ENCODE measurements around the gene KCNK6. TPM values are rescaled to one million over a fixed set of nuclear protein-coding genes. Genes with fewer than 3 reads are reported as not detected.

The KCNK6 gene
- total RNA-seq, 1 experiment from 2014 or later, result 6.1 TPM

- no peaks in the 10 kb centered on the region for H3K9me3 Mint-ChIP-seq (ENCODE audit: unreplicated experiment)
- H3K36me3 Mint-ChIP-seq (ENCODE audit: insufficient read depth, unreplicated experiment), result peaks cover 22% of the 10 kb centered on the region
- no TSS peak for BruUV-seq (replicated peaks)
- H3K4me3 ChIP-seq (ENCODE audit: low read depth, low read length), result no peak overlapping the region
- CTCF ChIA-PET, result interaction anchor here (1.0 kb wide), 1 partner anchor 16 kb away, joined by 4 read pairs; the partner anchor contains the start of gene PSMD8
- peaks cover 12% of the 10 kb centered on the region for H3K4me1 ChIP-seq
- H3K27me3 Mint-ChIP-seq (ENCODE audit: insufficient read depth, unreplicated experiment), result peaks cover 18% of the 10 kb centered on the region
- intact Hi-C loops (cut with micrococcal nuclease; ENCODE audit: unreplicated experiment), result no loop called here
- no peak for DNase-seq
- peaks cover 7% of the 10 kb centered on the region for H3K27me3 ChIP-seq (replicated peaks; ENCODE audit: control insufficient read depth, insufficient read depth, low read length)
- no peaks in the 10 kb centered on the region for H3K9me3 ChIP-seq
- POLR2A ChIA-PET, result interaction anchor here (0.6 to 0.9 kb wide), 2 partner anchors 16 to 19 kb away, joined by 5 read pairs; partner anchors contain the start of gene PSMD8
- no peak overlapping the region for H3K4me3 Mint-ChIP-seq (ENCODE audit: unreplicated experiment)
- H3K36me3 ChIP-seq (ENCODE audit: control insufficient read depth, insufficient read depth, low read length), result no peaks in the 10 kb centered on the region
- TF ChIP-seq, protein P1, sequence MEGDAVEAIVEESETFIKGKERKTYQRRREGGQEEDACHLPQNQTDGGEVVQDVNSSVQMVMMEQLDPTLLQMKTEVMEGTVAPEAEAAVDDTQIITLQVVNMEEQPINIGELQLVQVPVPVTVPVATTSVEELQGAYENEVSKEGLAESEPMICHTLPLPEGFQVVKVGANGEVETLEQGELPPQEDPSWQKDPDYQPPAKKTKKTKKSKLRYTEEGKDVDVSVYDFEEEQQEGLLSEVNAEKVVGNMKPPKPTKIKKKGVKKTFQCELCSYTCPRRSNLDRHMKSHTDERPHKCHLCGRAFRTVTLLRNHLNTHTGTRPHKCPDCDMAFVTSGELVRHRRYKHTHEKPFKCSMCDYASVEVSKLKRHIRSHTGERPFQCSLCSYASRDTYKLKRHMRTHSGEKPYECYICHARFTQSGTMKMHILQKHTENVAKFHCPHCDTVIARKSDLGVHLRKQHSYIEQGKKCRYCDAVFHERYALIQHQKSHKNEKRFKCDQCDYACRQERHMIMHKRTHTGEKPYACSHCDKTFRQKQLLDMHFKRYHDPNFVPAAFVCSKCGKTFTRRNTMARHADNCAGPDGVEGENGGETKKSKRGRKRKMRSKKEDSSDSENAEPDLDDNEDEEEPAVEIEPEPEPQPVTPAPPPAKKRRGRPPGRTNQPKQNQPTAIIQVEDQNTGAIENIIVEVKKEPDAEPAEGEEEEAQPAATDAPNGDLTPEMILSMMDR (IDR thresholded peaks at IDR 0.05; ENCODE audit: insufficient read depth in 1 of 2, low read depth in 1 of 2, low read length in 1 of 2, severe bottlenecking in 1 of 2, unreplicated experiment in 1 of 2), result no peak
- H3K27ac Mint-ChIP-seq (ENCODE audit: unreplicated experiment), result no peak overlapping the region
- H3K4me1 Mint-ChIP-seq (ENCODE audit: low read depth, unreplicated experiment), result peaks cover 28% of the 10 kb centered on the region
Observed at GRCh38 chr19:38358071-38358470, 38.4 kb downstream of the KCNK6 start.

GRCh38 chr19:38359242-38360021 is 39.8 kb downstream of the KCNK6 start:
- Mint-ChIP-seq H3K4me3 (ENCODE audit: unreplicated experiment) (peak overlapping the region; percentile 41), H3K9me3 (ENCODE audit: unreplicated experiment) (no peaks in the 10 kb centered on the region)

DNA sequence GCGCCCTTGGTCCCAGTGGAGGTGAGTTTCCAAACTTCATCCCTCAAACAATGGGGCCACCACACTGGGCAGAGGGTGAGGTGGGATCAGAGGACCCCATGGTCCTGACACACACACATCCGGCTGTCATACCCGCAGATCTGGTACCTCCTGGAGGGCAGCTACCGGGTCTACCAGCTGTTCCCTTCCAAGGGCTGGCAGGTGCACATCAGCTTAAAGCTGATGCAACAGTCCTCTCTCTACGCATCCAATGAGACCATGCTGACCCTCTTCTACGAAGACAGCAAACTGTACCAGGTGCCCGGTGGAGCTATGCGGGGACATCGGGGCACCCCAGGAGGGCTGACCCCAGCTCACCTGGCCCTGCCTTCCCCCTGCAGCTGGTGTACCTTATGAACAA is 40.7 kb downstream of the KCNK6 start:
- H3K36me3 ChIP-seq (ENCODE audit: control insufficient read depth, insufficient read depth, low read length), result no peaks in the 10 kb centered on the region
- Mint-ChIP-seq H3K4me3 (ENCODE audit: unreplicated experiment) (peak overlapping the region; percentile 79), H3K27me3 (ENCODE audit: insufficient read depth, unreplicated experiment) (peaks cover 18% of the 10 kb centered on the region), H3K27ac (ENCODE audit: unreplicated experiment) (peak overlapping the region; percentile 20), H3K9me3 (ENCODE audit: unreplicated experiment) (no peaks in the 10 kb centered on the region), H3K4me1 (ENCODE audit: low read depth, unreplicated experiment) (peaks cover 28% of the 10 kb centered on the region), H3K36me3 (ENCODE audit: insufficient read depth, unreplicated experiment) (peaks cover 22% of the 10 kb centered on the region)
- H3K4me1 ChIP-seq, result peaks cover 15% of the 10 kb centered on the region
- intact Hi-C loops (cut with micrococcal nuclease; ENCODE audit: unreplicated experiment), result no loop called here
- peaks cover 7% of the 10 kb centered on the region for H3K27me3 ChIP-seq (replicated peaks; ENCODE audit: control insufficient read depth, insufficient read depth, low read length)
- no peak for DNase-seq
- ChIA-PET CTCF (interaction anchor here (1.5 to 2.9 kb wide), 2 partner anchors 8 to 14 kb away, joined by 4 to 21 read pairs; partner anchors contain the start of gene PSMD8), POLR2A (interaction anchor here (0.6 kb wide), 1 partner anchor 95 kb away, joined by 3 read pairs; no protein-coding TSS in a partner anchor)
- no peak overlapping the region for H3K4me3 ChIP-seq (ENCODE audit: low read depth, low read length)
- BruUV-seq (replicated peaks), result no TSS peak
- TF ChIP-seq, protein P1 (IDR thresholded peaks at IDR 0.05; ENCODE audit: insufficient read depth in 1 of 2, low read depth in 1 of 2, low read length in 1 of 2, severe bottlenecking in 1 of 2, unreplicated experiment in 1 of 2), result no peak
- H3K9me3 ChIP-seq, result no peaks in the 10 kb centered on the region

More at GRCh38 chr19:38359242-38360021, 39.8 kb downstream of the KCNK6 start:
- Mint-ChIP-seq H3K27ac (ENCODE audit: unreplicated experiment) (no peak overlapping the region), H3K4me1 (ENCODE audit: low read depth, unreplicated experiment) (peaks cover 28% of the 10 kb centered on the region), H3K36me3 (ENCODE audit: insufficient read depth, unreplicated experiment) (peaks cover 22% of the 10 kb centered on the region), H3K27me3 (ENCODE audit: insufficient read depth, unreplicated experiment) (peaks cover 18% of the 10 kb centered on the region)
- Histone ChIP-seq H3K36me3 (ENCODE audit: control insufficient read depth, insufficient read depth, low read length) (no peaks in the 10 kb centered on the region), H3K4me1 (peaks cover 15% of the 10 kb centered on the region), H3K27me3 (replicated peaks; ENCODE audit: control insufficient read depth, insufficient read depth, low read length) (peaks cover 7% of the 10 kb centered on the region), H3K4me3 (ENCODE audit: low read depth, low read length) (no peak overlapping the region), H3K9me3 (no peaks in the 10 kb centered on the region)
- no TSS peak for BruUV-seq (replicated peaks)
- POLR2A ChIA-PET, result interaction anchor here (0.6 kb wide), 2 partner anchors 15 to 275 kb away, joined by 3 to 4 read pairs; partner anchors contain the start of gene PSMD8
- intact Hi-C loops (cut with micrococcal nuclease; ENCODE audit: unreplicated experiment), result no loop called here
- DNase-seq, result no peak
- TF ChIP-seq, protein P1 (IDR thresholded peaks at IDR 0.05; ENCODE audit: insufficient read depth in 1 of 2, low read depth in 1 of 2, low read length in 1 of 2, severe bottlenecking in 1 of 2, unreplicated experiment in 1 of 2), result no peak
- CTCF ChIA-PET, result interaction anchor here (0.7 kb wide), 1 partner anchor 15 kb away, joined by 5 read pairs; the partner anchor contains the start of gene PSMD8

All from Caco-2 (cell line).